IPS-15b (cell line): Measurements from ENCODE around the gene DDC.

Source experiments
- H3K27me3 ChIP-seq: one replicate; pipeline ENCODE4 v1.6.1; 2013; ENCODE audit warnings: low read length; ENCODE audit not compliant: control insufficient read depth, insufficient read depth
- H3K36me3 ChIP-seq: one replicate; pipeline ENCODE4 v1.6.1; 2013; ENCODE audit warnings: low read length; ENCODE audit not compliant: control insufficient read depth, insufficient read depth
- H3K4me1 ChIP-seq: one replicate; pipeline ENCODE4 v1.6.1; 2013; ENCODE audit warnings: mild to moderate bottlenecking, low read length; ENCODE audit not compliant: control insufficient read depth, insufficient read depth
- H3K4me3 ChIP-seq: one replicate; pipeline ENCODE4 v1.5.1; 2013; ENCODE audit warnings: low read depth, low read length
- H3K9ac ChIP-seq: one replicate; pipeline ENCODE4 v1.6.1; 2013; ENCODE audit warnings: low read depth, mild to moderate bottlenecking, low read length
- H3K9me3 ChIP-seq: one replicate; pipeline ENCODE4 v1.6.1; 2013; ENCODE audit warnings: mild to moderate bottlenecking, low read length; ENCODE audit not compliant: control insufficient read depth, insufficient read depth

DDC gene

DNA sequence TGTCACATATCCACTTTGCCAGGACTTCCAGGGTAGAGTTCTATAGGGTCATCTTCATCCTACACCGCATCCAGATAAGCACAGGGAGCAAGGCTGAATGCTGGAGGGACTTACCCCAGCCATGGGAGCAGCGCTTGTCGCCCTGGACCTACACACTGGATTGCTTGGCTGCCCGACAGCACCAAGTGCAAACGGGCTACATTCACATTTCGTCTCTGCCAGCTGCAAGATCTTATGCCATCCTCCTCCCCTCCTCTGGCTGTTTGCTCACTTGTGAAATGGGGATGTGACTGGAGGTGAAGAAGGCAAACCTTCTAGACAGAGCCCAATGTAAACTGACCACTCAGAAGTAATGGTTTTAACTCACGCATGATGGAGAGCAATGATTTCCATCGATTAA, 1.0 kb downstream of the DDC start:
- no peaks in the 10 kb centered on the region for H3K9me3 ChIP-seq
- H3K27me3 ChIP-seq, result no peaks in the 10 kb centered on the region
- H3K36me3 ChIP-seq, result no peaks in the 10 kb centered on the region
- H3K9ac ChIP-seq, result no peak overlapping the region
- peaks cover 3% of the 10 kb centered on the region for H3K4me1 ChIP-seq
- H3K4me3 ChIP-seq, result no peak overlapping the region

DNA sequence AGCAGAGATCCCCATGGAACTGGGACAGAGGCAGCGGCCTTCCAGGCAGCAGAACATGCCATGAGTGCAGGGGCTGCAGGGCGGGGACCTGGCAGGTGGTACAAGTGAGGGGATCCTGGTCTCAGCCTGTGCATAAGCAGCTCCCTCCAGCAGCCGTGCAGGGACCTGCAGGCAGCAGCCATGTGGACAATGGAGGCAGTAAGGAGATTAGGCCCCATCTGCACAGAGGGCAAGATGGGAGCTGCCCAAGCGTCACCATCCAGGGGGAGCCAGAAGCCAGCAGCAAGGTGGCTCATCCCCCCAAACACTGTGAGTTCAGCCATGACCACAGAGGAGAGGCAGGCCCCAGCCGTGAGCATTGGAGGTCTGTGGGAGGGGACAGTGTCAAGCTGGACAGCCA, 3.1 kb downstream of the DDC start:
- peaks cover 3% of the 10 kb centered on the region for H3K4me1 ChIP-seq
- no peaks in the 10 kb centered on the region for H3K27me3 ChIP-seq
- no peak overlapping the region for H3K9ac ChIP-seq

DNA sequence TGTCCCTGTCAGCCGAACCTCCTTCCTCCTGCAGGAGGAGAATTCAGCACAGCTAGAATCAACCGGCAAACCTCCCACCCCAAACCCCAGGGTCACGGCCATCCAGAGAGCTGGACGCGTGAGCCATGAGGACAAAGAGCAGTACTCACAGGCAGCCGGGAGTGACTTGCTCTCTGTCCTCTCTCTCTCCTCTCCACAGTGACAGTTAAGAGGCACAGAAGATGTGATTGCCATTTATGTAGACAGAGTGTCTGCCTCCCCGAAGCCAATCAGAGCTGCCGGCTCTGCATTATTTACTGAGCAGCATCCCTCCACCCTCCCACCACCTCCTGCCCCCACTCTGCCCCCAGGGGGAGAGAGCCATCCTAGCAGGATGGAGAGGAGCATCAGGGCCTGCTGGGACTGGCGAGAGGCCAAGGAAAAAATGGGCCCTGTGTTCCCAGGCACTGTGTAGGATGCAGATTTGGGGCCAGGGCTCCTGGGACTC, 4.3 kb downstream of the DDC start:
- no peak overlapping the region for H3K9ac ChIP-seq
- no peaks in the 10 kb centered on the region for H3K36me3 ChIP-seq
- H3K4me1 ChIP-seq, result peaks cover 3% of the 10 kb centered on the region
- no peak overlapping the region for H3K4me3 ChIP-seq
- no peaks in the 10 kb centered on the region for H3K27me3 ChIP-seq
- H3K9me3 ChIP-seq, result no peaks in the 10 kb centered on the region

More for the DNA sequence above, 3.1 kb downstream of the DDC start:
- Histone ChIP-seq H3K9me3 (no peaks in the 10 kb centered on the region), H3K36me3 (no peaks in the 10 kb centered on the region), H3K4me3 (no peak overlapping the region)

- H3K27me3 ChIP-seq, result no peaks in the 10 kb centered on the region
Observed at GRCh38 chr7:50559881-50560280, 5.3 kb downstream of the DDC start.

GRCh38 chr7:50558294-50559053, 6.7 kb downstream of the DDC start:
- Histone ChIP-seq H3K27me3 (no peaks in the 10 kb centered on the region), H3K4me3 (no peak overlapping the region), H3K4me1 (peaks cover 3% of the 10 kb centered on the region), H3K9me3 (no peaks in the 10 kb centered on the region), H3K36me3 (no peaks in the 10 kb centered on the region), H3K9ac (no peak overlapping the region)

More at GRCh38 chr7:50559881-50560280, 5.3 kb downstream of the DDC start:
- Histone ChIP-seq H3K4me3 (no peak overlapping the region), H3K4me1 (peaks cover 3% of the 10 kb centered on the region), H3K36me3 (no peaks in the 10 kb centered on the region), H3K9me3 (no peaks in the 10 kb centered on the region), H3K9ac (no peak overlapping the region)

- H3K27me3 ChIP-seq, result no peaks in the 10 kb centered on the region
- no peaks in the 10 kb centered on the region for H3K9me3 ChIP-seq
- H3K36me3 ChIP-seq, result no peaks in the 10 kb centered on the region
- no peak overlapping the region for H3K9ac ChIP-seq
- no peak overlapping the region for H3K4me3 ChIP-seq
- peaks cover 3% of the 10 kb centered on the region for H3K4me1 ChIP-seq
Observed at GRCh38 chr7:50557099-50557498, 8.1 kb downstream of the DDC start.

GRCh38 chr7:50556247-50556991, 8.8 kb downstream of the DDC start:
- Histone ChIP-seq H3K9ac (no peak overlapping the region), H3K9me3 (no peaks in the 10 kb centered on the region), H3K4me3 (no peak overlapping the region), H3K36me3 (no peaks in the 10 kb centered on the region), H3K27me3 (no peaks in the 10 kb centered on the region), H3K4me1 (peaks cover 3% of the 10 kb centered on the region)

GRCh38 chr7:50555594-50556140, 9.5 kb downstream of the DDC start:
- no peak overlapping the region for H3K4me3 ChIP-seq
- H3K9me3 ChIP-seq, result no peaks in the 10 kb centered on the region
- H3K36me3 ChIP-seq, result no peaks in the 10 kb centered on the region
- no peak overlapping the region for H3K9ac ChIP-seq
- H3K27me3 ChIP-seq, result no peaks in the 10 kb centered on the region
- H3K4me1 ChIP-seq, result no peaks in the 10 kb centered on the region

- Histone ChIP-seq H3K9me3 (no peaks in the 10 kb centered on the region), H3K4me1 (no peaks in the 10 kb centered on the region), H3K9ac (no peak overlapping the region), H3K27me3 (no peaks in the 10 kb centered on the region), H3K4me3 (no peak overlapping the region), H3K36me3 (no peaks in the 10 kb centered on the region)
Observed at GRCh38 chr7:50554431-50555322, 10.5 kb downstream of the DDC start.

- no peak overlapping the region for H3K4me3 ChIP-seq
- H3K36me3 ChIP-seq, result no peaks in the 10 kb centered on the region
- no peaks in the 10 kb centered on the region for H3K9me3 ChIP-seq
- H3K27me3 ChIP-seq, result no peaks in the 10 kb centered on the region
- H3K9ac ChIP-seq, result no peak overlapping the region
- no peaks in the 10 kb centered on the region for H3K4me1 ChIP-seq
Observed at GRCh38 chr7:50553973-50554372, 11.2 kb downstream of the DDC start.

GRCh38 chr7:50552921-50553320, 12.3 kb downstream of the DDC start:
- Histone ChIP-seq H3K4me3 (no peak overlapping the region), H3K9me3 (no peaks in the 10 kb centered on the region), H3K36me3 (no peaks in the 10 kb centered on the region), H3K27me3 (no peaks in the 10 kb centered on the region), H3K4me1 (no peaks in the 10 kb centered on the region), H3K9ac (no peak overlapping the region)
